SK-N-SH (cell line): ENCODE measurements around the gene FAM78B. TPM values are rescaled to one million over a fixed set of nuclear protein-coding genes. Genes with fewer than 3 reads are reported as not detected.

Experiments used
- CTCF ChIA-PET: fragments of 300-600, 350-600 bp; formaldehyde crosslinking; extraction: SDS; loops from one replicate; lab custom pipeline; 2021; lab: Yijun Ruan, JAX
- POLR2A ChIA-PET: fragments of 350-600 bp; sonication (Branson Sonifier 250); formaldehyde crosslinking; extraction: SDS; loops from one replicate; lab custom pipeline; 2020; ENCODE audit warnings: antibody characterized with exemption, inconsistent platforms; lab: Yijun Ruan, JAX
- DNase-seq: peaks from one replicate; pipeline ENCODE4 v3.0.0; 2012
- H2AFZ ChIP-seq: fragments of 200-600 bp; sonication (generic); 2 replicates; pipeline ENCODE4 v1.8.1; 2016; ENCODE audit warnings: antibody characterized with exemption, mild to moderate bottlenecking, low read depth
- H3F3A ChIP-seq: fragments of 200-600 bp; sonication (generic); replicated peaks from 2 replicates; pipeline ENCODE3; 2016; ENCODE audit warnings: antibody characterized with exemption, mild to moderate bottlenecking; ENCODE audit not compliant: insufficient read depth
- H3K27ac ChIP-seq, 2 experiments: fragments of 200-500 bp in 1 of 2; fragments of 200-600 bp in 1 of 2; sonication (Bioruptor generic) in 1 of 2; sonication (generic), shearing (Covaris generic) in 1 of 2; 2 replicates each; pipeline versions ENCODE4 v1.5.1 to v1.6.1; 2014 to 2016; ENCODE audit warnings: low read depth in 2 of 2, inconsistent platforms in 1 of 2, low read length in 1 of 2, mild to moderate bottlenecking in 1 of 2, mixed read lengths in 1 of 2
- H3K27me3 ChIP-seq: fragments of 200-600 bp; sonication (generic), shearing (Covaris generic); 2 replicates; pipeline ENCODE4 v1.6.1; 2016; ENCODE audit warnings: mixed run types; ENCODE audit not compliant: insufficient read depth
- H3K36me3 ChIP-seq, 2 experiments: fragments of 200-500 bp in 1 of 2; fragments of 200-600 bp in 1 of 2; sonication (Bioruptor generic) in 1 of 2; sonication (generic) in 1 of 2; replicated peaks in 1 of 2; 2 replicates each; pipeline versions ENCODE3 to v1.5.1; 2014 to 2016; ENCODE audit warnings: low read length in 1 of 2, mild to moderate bottlenecking in 1 of 2; ENCODE audit not compliant: insufficient read depth in 2 of 2, control insufficient read depth in 1 of 2
- H3K4me1 ChIP-seq, 2 experiments: fragments of 200-500 bp in 1 of 2; fragments of 200-600 bp in 1 of 2; sonication (Bioruptor generic) in 1 of 2; sonication (generic), shearing (Covaris generic) in 1 of 2; 2 replicates each; pipeline versions ENCODE4 v1.5.1 to v1.6.1; 2014 to 2016; ENCODE audit warnings: low read depth in 1 of 2, low read length in 1 of 2, mixed run types in 1 of 2; ENCODE audit not compliant: insufficient read depth in 2 of 2, control insufficient read depth in 1 of 2
- H3K4me2 ChIP-seq: fragments of 200-600 bp; sonication (generic), shearing (Covaris generic); 2 replicates; pipeline ENCODE4 v1.6.1; 2017; ENCODE audit warnings: mixed run types
- H3K4me3 ChIP-seq, 2 experiments: fragments of 200-500 bp in 1 of 2; fragments of 200-600 bp in 1 of 2; sonication (Bioruptor generic) in 1 of 2; sonication (generic), shearing (Covaris generic) in 1 of 2; 2 replicates each; pipeline versions ENCODE4 v1.5.1 to v1.8.1; 2014 to 2016; ENCODE audit warnings: low read depth in 2 of 2, inconsistent platforms in 1 of 2, low read length in 1 of 2, mild to moderate bottlenecking in 1 of 2, mixed read lengths in 1 of 2, moderate library complexity in 1 of 2
- H3K79me2 ChIP-seq: fragments of 200-600 bp; sonication (generic); 2 replicates; pipeline ENCODE4 v1.8.1; 2017; ENCODE audit warnings: mild to moderate bottlenecking; ENCODE audit not compliant: insufficient read depth
- H3K9ac ChIP-seq: fragments of 200-600 bp; sonication (generic); 2 replicates; pipeline ENCODE4 v1.6.1; 2017; ENCODE audit warnings: mixed run types
- H3K9me2 ChIP-seq: fragments of 200-600 bp; sonication (generic); 2 replicates; pipeline ENCODE4 v1.6.1; 2017; ENCODE audit warnings: mixed run types
- H3K9me3 ChIP-seq: fragments of 200-600 bp; sonication (generic); 2 replicates; pipeline ENCODE4 v1.6.1; 2017; ENCODE audit warnings: mixed run types, mild to moderate bottlenecking, moderate library complexity
- H4K20me1 ChIP-seq: fragments of 200-600 bp; sonication (generic); 2 replicates; pipeline ENCODE4 v1.6.1; 2017; ENCODE audit warnings: mild to moderate bottlenecking, mixed run types; ENCODE audit not compliant: insufficient read depth
- CHD2 ChIP-seq: fragments of 150-350 bp; IDR thresholded peaks from 2 replicates; pipeline ENCODE4 v1.6.1; 2018; ENCODE audit warnings: low read length; ENCODE audit not compliant: partially characterized antibody
- CTCF ChIP-seq: fragments of 200-600 bp; sonication (generic); IDR thresholded peaks from 2 replicates; pipeline ENCODE4 v1.6.1; 2017; ENCODE audit warnings: antibody characterized with exemption, mild to moderate bottlenecking, moderate library complexity
- ELF1 ChIP-seq: IDR thresholded peaks from 2 replicates; pipeline ENCODE4 v1.4.0; 2012
- EZH2phosphoT487 ChIP-seq: fragments of 200-600 bp; sonication (generic); IDR thresholded peaks from 2 replicates; pipeline ENCODE4 v1.6.1; 2017; ENCODE audit warnings: low read depth, mixed run types, mild to moderate bottlenecking, antibody characterized with exemption, moderate library complexity, borderline replicate concordance
- FOXJ3 ChIP-seq: sonication (generic); formaldehyde crosslinking; IDR thresholded peaks from 2 replicates; pipeline ENCODE4 v1.5.1; 2020; ENCODE audit warnings: mild to moderate bottlenecking, missing genetic modification reagents
- IRF3 ChIP-seq: fragments of 150-350 bp; IDR thresholded peaks from 2 replicates; pipeline ENCODE4 v1.6.1; 2016; ENCODE audit warnings: mild to moderate bottlenecking, low read depth, low read length
- JUND ChIP-seq: IDR thresholded peaks from 2 replicates; pipeline ENCODE4 v1.4.0; 2012
- MXI1 ChIP-seq: IDR thresholded peaks from 2 replicates; pipeline ENCODE4 v1.6.1; 2012; ENCODE audit warnings: mild to moderate bottlenecking, low read depth, low read length, improper control_type of control experiment
- NRF1 ChIP-seq: IDR thresholded peaks from 2 replicates; pipeline ENCODE4 v1.6.1; 2012; ENCODE audit warnings: low read depth, mild to moderate bottlenecking, low read length
- RCOR1 ChIP-seq: fragments of 150-350 bp; IDR thresholded peaks from 2 replicates; pipeline ENCODE4 v1.6.1; 2017; ENCODE audit warnings: antibody characterized with exemption, low read length
- REST ChIP-seq: IDR thresholded peaks from 2 replicates; pipeline ENCODE4 v1.6.1; 2012; ENCODE audit warnings: mild to moderate bottlenecking, low read depth, low read length, moderate library complexity
- RFX5 ChIP-seq: IDR thresholded peaks from 2 replicates; pipeline ENCODE4 v1.6.1; 2012; ENCODE audit warnings: mild to moderate bottlenecking, improper control_type of control experiment, low read length
- RXRA ChIP-seq: IDR thresholded peaks from 2 replicates; pipeline ENCODE4 v1.4.0; 2012; ENCODE audit warnings: low read depth, mild to moderate bottlenecking, borderline replicate concordance
- SIN3A ChIP-seq: IDR thresholded peaks from 2 replicates; pipeline ENCODE4 v1.6.1; 2012; ENCODE audit warnings: low read depth, mild to moderate bottlenecking, low read length, moderate library complexity, borderline replicate concordance
- SMC3 ChIP-seq: IDR thresholded peaks from 2 replicates; pipeline ENCODE4 v1.6.1; 2012; ENCODE audit warnings: low read depth, low read length, improper control_type of control experiment
- TCF12 ChIP-seq: IDR thresholded peaks from 2 replicates; pipeline ENCODE4 v1.4.0; 2012
- TEAD4 ChIP-seq: IDR thresholded peaks from 2 replicates; pipeline ENCODE4 v1.4.0; 2012; ENCODE audit warnings: mild to moderate bottlenecking, borderline replicate concordance; ENCODE audit not compliant: insufficient read depth
- USF1 ChIP-seq: IDR thresholded peaks from 2 replicates; pipeline ENCODE4 v1.4.0; 2012; ENCODE audit warnings: low read depth, borderline replicate concordance
- USF2 ChIP-seq: fragments of 150-350 bp; IDR thresholded peaks from 2 replicates; pipeline ENCODE4 v1.6.1; 2017; ENCODE audit warnings: antibody characterized with exemption, low read length, low read depth, borderline replicate concordance
- YY1 ChIP-seq: IDR thresholded peaks from 2 replicates; pipeline ENCODE4 v1.4.0; 2012; ENCODE audit warnings: low read depth, mild to moderate bottlenecking
- WGBS: methylation state at CpG from one replicate; pipeline ENCODE4 v1.1.6; 2017; ENCODE audit warnings: low lambda C conversion rate; 5-methylcytosine and 5-hydroxymethylcytosine counted together
- polyA plus RNA-seq, 3 experiments: library from polyadenylated mRNA; depleted of rRNA; stranded (reverse); fragments of >200 nt; gene quantifications; 2 replicates each; pipeline ENCODE4 v1.2.3, GENCODE V29; 2012

FAM78B gene
- polyA plus RNA-seq, 1 of the 3 experiments (the other 2 are of a cell fraction): 0.36 TPM

- CTCF ChIA-PET: interaction anchor here (0.8 to 1.7 kb wide), 5 partner anchors 10 to 1209 kb away, joined by 3 to 4 read pairs (median 4); no protein-coding TSS in a partner anchor
- no peak overlapping the region for H2AFZ ChIP-seq
- 0% methylated on average over 1 of the region's 1 CpG for WGBS
- no peak overlapping the region for H3K9ac ChIP-seq
- H3K4me2 ChIP-seq: no peak overlapping the region
- no peak overlapping the region for H3K27ac ChIP-seq
- H3K79me2 ChIP-seq: no peaks in the 10 kb centered on the region
- H3K4me3 ChIP-seq: no peak overlapping the region
- no peaks in the 10 kb centered on the region for H3K27me3 ChIP-seq
- H3F3A ChIP-seq: no peaks in the 10 kb centered on the region
- POLR2A ChIA-PET: no interaction called here
- no peaks in the 10 kb centered on the region for H3K36me3 ChIP-seq
- H3K9me2 ChIP-seq: no peaks in the 10 kb centered on the region
- H3K4me1 ChIP-seq: no peaks in the 10 kb centered on the region
- no peaks in the 10 kb centered on the region for H4K20me1 ChIP-seq
- no peak for DNase-seq
- no peaks in the 10 kb centered on the region for H3K9me3 ChIP-seq
- TF ChIP-seq JUND: no peak
- TF ChIP-seq USF2: no peak
- TF ChIP-seq IRF3: no peak
- no peak for TF ChIP-seq CHD2
- no peak for TF ChIP-seq USF1
- no peak for TF ChIP-seq SIN3A
- no peak for TF ChIP-seq CTCF
- no peak for TF ChIP-seq REST
- no peak for TF ChIP-seq MXI1
- TF ChIP-seq ELF1: no peak
- no peak for TF ChIP-seq TEAD4
- TF ChIP-seq EZH2phosphoT487: no peak
- TF ChIP-seq RCOR1: no peak
- TF ChIP-seq FOXJ3 (CRISPR knock-in tag): no peak
- TF ChIP-seq YY1: no peak
- TF ChIP-seq NRF1: no peak
- no peak for TF ChIP-seq TCF12
- no peak for TF ChIP-seq SMC3
- no peak for TF ChIP-seq RFX5
- no peak for TF ChIP-seq RXRA
- TF ChIP-seq, all 33 proteins: peak for 0
Observed at GRCh38 chr1:166184012-166184411, 17.2 kb upstream of the FAM78B start.
